NCI-H2029 treated with DMSO at 0.1 percent for 48 hours (cell line): ENCODE measurements around the gene LMBRD1.
"Not testable (repeated sequence)": the region's sequence is repeated elsewhere in the genome, so short reads cannot be mapped to it uniquely, and the experiment has no call there.

Experiments
- DNase-seq: peaks from one replicate; lab custom pipeline; 2025; lab: John Stamatoyannopoulos, UW

LMBRD1 gene

DNA sequence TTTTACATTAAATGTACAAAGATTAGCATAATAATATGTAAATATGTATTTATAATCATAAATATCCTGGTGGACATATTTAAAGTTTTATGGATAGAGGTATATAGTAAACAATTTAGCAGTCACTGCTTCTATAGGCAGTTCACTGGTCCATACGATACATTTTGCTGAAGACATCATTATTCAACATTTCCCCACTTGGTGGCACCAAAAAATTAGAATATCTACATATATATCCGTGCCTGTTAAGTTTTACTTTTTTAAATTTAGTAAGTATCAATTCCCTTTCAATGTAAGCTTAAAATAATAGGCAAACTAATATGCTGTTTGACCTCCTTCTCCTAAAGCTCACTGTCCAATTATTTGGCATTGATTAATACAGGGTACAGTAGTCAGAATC, 64.2 kb downstream of the LMBRD1 start:
- no peak for DNase-seq

DNA sequence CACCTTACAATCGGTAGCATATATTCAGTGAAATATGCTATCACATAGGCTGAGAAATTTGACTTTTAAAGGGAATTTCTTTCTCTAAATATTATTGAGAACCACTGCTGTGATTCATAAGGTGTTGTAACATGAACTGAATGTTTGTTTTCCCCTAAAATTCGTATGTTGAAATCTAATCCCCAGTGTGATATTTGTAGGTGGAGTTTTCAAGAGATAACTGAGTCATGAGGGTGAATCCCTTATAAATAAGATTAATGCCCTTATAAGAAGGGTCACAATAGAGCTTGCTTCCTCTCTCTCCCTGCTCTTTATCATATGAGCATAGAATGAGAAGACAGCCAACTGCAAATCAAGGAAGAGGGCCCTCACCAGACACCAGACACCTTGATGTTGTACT, 64.8 kb downstream of the LMBRD1 start:
- DNase-seq: no peak

DNA sequence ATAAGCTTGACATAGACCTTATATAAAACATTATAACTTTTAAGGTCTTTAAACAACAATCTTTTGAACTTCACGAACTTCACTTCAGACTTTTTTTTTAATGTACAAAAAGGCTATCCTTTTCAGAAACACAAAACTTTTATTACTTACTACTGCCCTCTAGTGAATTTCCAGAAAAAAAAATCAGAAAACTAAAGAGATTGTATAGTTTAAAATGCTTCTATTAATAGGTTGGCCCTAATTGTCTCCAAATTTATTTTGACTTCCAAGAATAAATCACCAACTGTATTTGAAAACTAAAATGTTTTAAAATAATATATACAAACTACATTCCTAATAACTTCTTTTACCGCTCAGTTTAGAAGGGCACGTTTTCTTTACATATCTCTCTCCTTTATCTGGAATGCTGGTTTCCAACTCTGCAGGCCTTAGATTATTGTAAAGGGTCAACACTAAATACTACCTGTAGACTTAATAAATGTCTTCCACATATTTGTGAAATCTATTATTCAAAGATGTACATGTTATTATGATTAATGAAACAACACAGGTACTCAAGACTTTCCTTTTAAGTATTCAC, 66.8 kb downstream of the LMBRD1 start:
- DNase-seq: no peak

GRCh38 chr6:69722683-69723082, 74.1 kb downstream of the LMBRD1 start:
- no peak for DNase-seq

DNA sequence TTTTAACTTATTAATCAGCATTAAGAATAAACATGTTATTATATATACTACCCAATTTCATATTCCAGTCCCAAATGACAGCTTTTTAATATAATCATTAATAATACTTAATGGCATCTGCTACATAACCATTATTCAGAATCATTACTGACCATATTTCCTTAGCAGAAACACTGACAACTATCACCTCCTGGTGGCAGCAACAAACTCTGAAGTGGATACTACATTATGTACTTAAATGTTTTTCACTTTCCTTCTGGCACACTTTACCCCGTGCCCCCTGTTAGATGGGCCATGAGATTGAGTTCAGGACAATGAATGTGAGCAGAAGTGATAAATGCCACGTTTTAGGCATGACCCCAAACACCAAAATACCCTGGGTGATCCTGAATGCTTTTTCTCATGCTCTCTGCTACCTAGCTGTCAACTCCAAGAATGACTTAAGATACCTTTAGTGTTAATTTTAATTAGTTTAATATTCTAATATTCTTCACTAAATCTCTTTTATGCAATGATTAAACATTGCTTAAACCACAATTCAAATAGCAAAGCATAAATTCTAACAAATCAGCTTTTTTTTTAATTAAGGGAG, 77.1 kb downstream of the LMBRD1 start:
- no peak for DNase-seq

DNA sequence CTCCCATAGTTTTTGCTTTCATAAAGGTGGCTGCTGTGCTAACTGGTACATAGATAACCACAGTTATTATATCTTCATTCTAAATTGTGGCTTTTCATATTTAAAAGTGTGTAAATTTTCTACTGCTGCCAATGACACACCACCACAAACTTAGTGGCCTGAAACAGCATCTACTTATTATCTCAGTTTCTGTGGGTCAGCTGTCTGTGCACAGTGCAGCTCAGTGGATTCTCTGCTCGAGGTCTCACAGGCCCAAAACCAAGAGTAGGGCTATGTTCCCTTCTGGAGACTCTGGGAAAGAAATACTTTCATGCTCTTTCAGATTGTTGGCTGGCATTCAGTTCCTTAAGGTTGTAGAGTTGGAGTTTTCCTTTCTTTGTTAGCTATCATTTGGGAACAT, 90.1 kb downstream of the LMBRD1 start:
- no peak for DNase-seq

- DNase-seq: no peak
These were observed 90.9 kb downstream of the LMBRD1 start for GRCh38 chr6:69705954-69706353.

- DNase-seq: no peak
These were observed 91.9 kb downstream of the LMBRD1 start for GRCh38 chr6:69704916-69705315.

DNA sequence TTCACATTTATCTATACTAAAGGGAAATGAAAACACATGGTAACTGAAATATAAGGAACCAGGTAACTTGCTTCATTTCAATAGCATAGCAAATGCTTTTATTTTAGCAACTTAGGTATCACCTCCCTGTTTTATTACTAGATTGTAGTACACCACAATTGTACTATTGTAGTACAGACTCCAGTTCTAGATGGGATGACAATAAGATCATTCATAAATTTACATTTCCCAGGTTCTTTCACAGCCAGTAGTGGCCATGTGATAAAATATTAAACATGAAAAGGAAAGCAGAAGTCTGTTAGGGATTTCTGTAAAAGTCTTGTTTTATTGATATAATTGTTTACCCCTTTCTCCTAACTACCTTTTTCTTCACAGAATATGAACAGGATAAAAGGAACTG, 97.2 kb downstream of the LMBRD1 start:
- no peak for DNase-seq

- no peak for DNase-seq
These were observed 100.5 kb downstream of the LMBRD1 start for GRCh38 chr6:69696273-69696672.

- DNase-seq: no peak
These were observed 103.0 kb downstream of the LMBRD1 start for GRCh38 chr6:69693762-69694161.

- DNase-seq: no peak
These were observed 105.8 kb downstream of the LMBRD1 start for GRCh38 chr6:69690986-69691385.

DNA sequence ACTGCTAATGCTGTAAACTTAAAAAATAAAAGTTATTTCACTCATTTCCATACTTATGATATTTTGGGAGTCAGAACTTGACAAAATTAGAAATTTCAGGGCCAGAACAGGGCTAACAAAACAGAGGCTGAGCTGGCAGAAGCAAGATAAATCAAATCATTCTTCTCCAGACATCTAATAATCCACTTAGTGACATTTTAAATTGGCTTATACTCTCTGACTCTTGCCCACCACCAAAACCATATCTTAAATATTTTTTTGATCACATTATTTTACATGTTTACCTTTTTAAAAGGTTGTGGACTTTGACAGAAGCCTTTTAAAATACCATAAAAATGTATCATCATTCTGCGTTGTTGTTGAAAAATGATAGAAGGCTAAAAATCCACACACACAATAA, 116.5 kb downstream of the LMBRD1 start:
- DNase-seq: no peak

- no peak for DNase-seq
These were observed 123.5 kb downstream of the LMBRD1 start for GRCh38 chr6:69673298-69673697.

DNA sequence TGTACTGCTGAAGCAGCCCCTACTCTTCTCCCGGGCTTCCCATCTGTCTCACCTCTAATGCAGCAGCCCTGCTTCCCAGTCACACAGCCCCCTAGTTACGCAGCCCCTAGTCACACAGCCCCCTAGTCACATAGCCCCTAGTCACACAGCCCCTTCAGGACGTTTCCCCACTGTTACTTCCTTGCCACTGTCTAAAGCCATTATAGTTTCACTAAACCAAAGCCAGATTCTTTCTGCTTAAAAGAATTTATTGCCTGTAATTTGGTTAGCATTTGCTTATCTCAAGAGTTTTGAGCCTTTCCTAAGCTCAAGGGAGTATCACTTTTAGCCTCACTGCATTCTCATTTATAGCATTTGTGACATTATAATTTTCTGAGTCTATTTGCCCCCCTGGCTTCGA, 127.9 kb downstream of the LMBRD1 start:
- no peak for DNase-seq

DNA sequence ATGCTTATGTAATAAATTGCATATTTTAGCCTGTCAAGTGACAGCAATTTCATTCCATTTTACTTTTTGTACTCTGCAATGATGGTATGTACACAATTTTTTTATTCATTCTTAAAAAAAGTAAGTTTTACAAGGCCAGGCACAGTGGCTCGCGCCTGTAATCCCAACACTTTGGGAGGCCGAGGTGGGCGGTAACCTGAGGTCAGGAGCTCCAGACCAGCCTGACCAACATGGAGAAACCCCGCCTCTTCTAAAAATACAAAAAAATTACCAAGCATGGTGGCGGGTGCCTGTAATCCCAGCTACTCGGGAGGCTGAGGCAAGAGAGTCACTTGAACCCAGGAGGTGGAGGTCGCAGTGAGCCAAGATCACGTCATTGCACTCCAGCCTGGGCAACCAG, 130.0 kb downstream of the LMBRD1 start:
- not testable (repeated sequence) for DNase-seq

- DNase-seq: no peak
These were observed 131.4 kb downstream of the LMBRD1 start for GRCh38 chr6:69665437-69665836.

GRCh38 chr6:69664551-69664950, 132.3 kb downstream of the LMBRD1 start:
- no peak for DNase-seq

GRCh38 chr6:69663215-69663614, 133.6 kb downstream of the LMBRD1 start:
- DNase-seq: peak; percentile 16

- DNase-seq: no peak
These were observed 146.1 kb downstream of the LMBRD1 start for GRCh38 chr6:69650703-69651102.

DNA sequence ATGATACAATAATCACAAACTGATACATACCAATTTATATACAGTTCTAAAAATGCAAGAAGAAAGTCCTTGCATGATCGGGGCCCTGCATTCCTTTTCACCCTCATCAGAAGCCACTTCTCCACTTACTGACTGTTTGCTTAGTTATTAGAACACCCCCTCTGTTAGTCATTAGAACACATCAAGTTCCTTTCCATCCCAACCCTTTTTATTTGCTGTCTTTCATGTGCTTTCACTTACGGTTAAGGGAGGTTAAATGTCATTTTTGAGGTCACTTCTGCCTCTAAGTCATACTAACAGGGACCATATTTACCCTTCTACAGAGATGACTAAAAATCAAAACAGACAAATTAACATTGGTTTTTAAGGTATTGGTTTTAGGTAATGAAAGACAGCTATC, 149.1 kb downstream of the LMBRD1 start:
- DNase-seq: no peak

DNA sequence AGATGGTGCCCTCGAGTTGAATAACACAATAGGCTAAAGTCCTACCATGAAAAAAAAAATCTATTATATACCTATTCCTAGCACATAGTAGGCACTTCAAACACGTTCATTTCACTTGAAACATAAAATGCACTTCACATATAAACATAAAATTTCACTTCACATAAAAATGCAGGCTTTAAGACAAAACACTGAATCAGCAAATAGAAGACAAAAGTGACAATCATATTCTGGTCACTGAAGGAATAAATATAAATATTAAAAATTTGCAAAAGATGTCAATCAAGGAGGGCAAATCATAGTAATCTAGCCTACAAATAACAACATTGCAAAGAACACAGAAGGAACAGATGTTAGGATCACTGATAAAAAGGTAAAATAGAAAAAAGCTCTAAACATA, 153.1 kb downstream of the LMBRD1 start:
- DNase-seq: no peak

DNA sequence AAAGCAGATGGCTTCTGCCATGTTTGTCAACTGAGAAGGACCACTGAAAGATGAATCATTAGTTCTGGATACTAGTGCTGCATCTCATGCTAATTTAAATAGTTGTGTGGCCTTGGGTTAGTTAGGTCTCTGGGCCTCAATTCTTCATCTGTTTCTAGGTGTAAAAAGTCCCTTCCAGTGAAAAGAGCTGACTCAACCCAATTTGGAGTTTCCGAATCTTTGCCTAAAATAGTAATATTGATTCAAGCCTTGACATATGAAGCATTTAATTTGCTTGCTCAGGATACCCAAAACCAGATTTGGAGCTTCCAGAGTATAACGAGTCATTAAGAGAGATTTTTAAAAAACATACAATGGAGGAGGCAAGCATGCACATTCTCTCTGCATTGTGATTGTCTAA, 163.9 kb downstream of the LMBRD1 start:
- DNase-seq: no peak

DNA sequence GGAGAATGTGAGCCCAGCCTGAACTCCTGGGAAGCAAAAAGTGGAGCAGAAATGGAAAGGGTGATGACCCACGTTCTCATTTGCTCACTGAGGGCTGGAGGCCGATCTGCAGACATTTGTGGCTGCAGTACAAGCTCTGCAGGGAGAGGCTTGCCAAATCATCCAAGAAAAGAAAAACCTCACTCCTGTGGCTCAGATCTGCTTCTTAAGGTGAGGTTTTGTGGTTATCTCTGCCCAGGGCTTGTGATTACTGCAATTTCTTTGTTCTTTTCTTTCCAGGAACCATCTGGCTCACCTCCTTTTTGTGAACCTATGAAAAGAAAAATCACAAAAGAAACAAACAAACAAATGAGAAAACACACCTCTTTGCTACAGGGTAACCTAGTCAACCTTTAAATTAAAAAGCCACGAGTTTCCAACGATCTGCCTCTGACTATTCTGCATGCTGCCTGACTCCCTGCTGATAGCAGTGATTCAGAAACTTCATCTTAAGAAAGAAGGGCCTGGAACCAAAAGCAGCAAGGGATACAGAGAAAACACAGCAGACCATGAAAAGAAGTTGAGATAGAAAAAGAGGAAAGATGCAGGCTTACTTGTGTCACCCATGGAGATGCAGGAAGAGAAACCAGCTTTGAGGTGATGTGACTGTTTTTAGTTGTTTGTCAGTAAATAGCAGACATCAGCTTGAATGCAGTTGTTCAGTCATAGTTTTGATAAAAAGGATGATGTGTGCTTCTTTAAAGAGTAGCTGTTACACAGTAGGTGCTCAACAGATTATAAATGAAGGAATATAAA, 165.1 kb downstream of the LMBRD1 start:
- DNase-seq: no peak
